H1 (cell line): ENCODE measurements around the gene RNF123. TPM values are rescaled to one million over a fixed set of nuclear protein-coding genes. Genes with fewer than 3 reads are reported as not detected.

Experiments
- CHD2 ChIP-seq: IDR thresholded peaks from 2 replicates; pipeline ENCODE4 v1.6.1; 2012; ENCODE audit warnings: low read length, improper control_type of control experiment
- polyA plus RNA-seq, 7 experiments: library from polyadenylated mRNA; depleted of rRNA in 3 of 7; stranded (reverse) in 5 of 7; unstranded in 2 of 7; fragments of >200 nt in 5 of 7; fragments of 200-250 nt in 2 of 7; gene quantifications; 1 replicate in 5 of 7; 2 replicates in 1 of 7; 4 replicates in 1 of 7; pipeline versions ENCODE4 v1.2.1 to v1.2.3, GENCODE V29; 2011 to 2013; ENCODE audit warnings: missing spikeins in 2 of 7, mixed read lengths in 2 of 7
- total RNA-seq: library from RNA; stranded (reverse); fragmentation: NEBNext Ultra II Directional; extraction: Animal tissue kit (Norgen Biotek cat#: 25700); gene quantifications from 2 replicates; pipeline ENCODE4 v1.2.1, GENCODE V29; 2021
- TF ChIP-seq, protein P1 (sequence below): IDR thresholded peaks from 2 replicates; pipeline ENCODE4 v1.6.1; 2011; ENCODE audit warnings: low read length, improper control_type of control experiment

The RNF123 gene
- total and polyA plus RNA-seq, 2 of the 8 experiments (the other 6 are each of a cell fraction or from before 2014, with no cell fraction given) = 30.5 to 57.7 TPM

DNA sequence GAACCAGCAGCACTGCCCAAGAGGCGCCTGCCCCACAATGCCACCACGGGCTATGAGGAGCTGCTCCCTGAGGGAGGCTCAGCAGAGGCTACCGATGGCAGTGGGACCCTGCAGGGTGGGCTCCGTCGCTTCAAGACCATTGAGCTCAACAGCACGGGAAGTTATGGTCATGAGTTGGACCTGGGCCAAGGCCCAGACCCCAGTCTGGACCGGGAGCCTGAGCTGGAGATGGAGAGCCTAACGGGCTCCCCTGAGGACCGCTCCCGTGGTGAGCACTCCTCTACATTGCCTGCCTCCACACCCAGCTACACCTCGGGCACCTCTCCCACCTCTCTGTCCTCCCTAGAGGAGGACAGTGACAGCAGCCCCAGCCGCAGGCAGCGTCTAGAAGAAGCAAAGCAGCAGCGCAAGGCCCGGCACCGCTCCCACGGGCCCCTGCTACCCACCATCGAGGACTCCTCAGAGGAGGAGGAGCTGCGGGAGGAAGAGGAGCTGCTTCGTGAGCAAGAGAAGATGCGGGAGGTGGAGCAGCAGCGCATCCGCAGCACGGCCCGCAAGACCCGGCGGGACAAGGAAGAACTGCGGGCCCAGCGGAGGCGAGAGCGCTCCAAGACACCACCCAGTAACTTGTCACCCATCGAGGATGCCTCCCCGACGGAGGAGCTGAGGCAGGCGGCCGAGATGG, 37.0 kb upstream of the RNF123 start (continued):
- TF ChIP-seq, protein P1, sequence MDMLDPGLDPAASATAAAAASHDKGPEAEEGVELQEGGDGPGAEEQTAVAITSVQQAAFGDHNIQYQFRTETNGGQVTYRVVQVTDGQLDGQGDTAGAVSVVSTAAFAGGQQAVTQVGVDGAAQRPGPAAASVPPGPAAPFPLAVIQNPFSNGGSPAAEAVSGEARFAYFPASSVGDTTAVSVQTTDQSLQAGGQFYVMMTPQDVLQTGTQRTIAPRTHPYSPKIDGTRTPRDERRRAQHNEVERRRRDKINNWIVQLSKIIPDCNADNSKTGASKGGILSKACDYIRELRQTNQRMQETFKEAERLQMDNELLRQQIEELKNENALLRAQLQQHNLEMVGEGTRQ = no peak
- TF ChIP-seq CHD2 = no peak
